ENCODE measurements around the gene UTP4. TPM values are rescaled to one million over a fixed set of nuclear protein-coding genes. Genes with fewer than 3 reads are reported as not detected.

UTP4 gene
- total RNA-seq, 2 experiments from 2014 or later = 21.1 to 67.3 TPM

GRCh38 chr16:69201291-69201690 lies 68.8 kb downstream of the UTP4 start:
- intact Hi-C loops (cut with micrococcal nuclease; ENCODE audit: unreplicated experiment) = no loop called here

GRCh38 chr16:69201787-69202186 lies 69.3 kb downstream of the UTP4 start:
- BruUV-seq (replicated peaks) = no TSS peak
- no peak overlapping the region for H3K4me2 ChIP-seq (ENCODE audit: low read length)
- POLR2A ChIA-PET = no interaction called here

More at GRCh38 chr16:69201291-69201690, 68.8 kb downstream of the UTP4 start:
- Histone ChIP-seq H3K79me2 (ENCODE audit: insufficient read depth, low read depth, low read length) (peaks cover 17% of the 10 kb centered on the region), H3K36me3 (ENCODE audit: insufficient read depth, low read length) (peaks cover 2% of the 10 kb centered on the region; the same call in 1 of the 2 replicates), H3K9me3 (ENCODE audit: low read length) (no peaks in the 10 kb centered on the region), H3K4me3 (ENCODE audit: low read depth, low read length, poor library complexity, severe bottlenecking) (no peak overlapping the region), H2AFZ (ENCODE audit: low read length) (no peak overlapping the region), H3K4me1 (ENCODE audit: insufficient read depth, low read length, poor library complexity, severe bottlenecking) (no peaks in the 10 kb centered on the region), H4K20me1 (ENCODE audit: insufficient read depth, low read length) (0 out of 2 replicates have a peak, but pooled peaks cover 3% of the 10 kb centered on the region), H3K4me2 (ENCODE audit: low read length) (no peak overlapping the region), H3K9me2 (ENCODE audit: insufficient read depth, low read length) (no peaks in the 10 kb centered on the region), H3K27ac (ENCODE audit: low read depth, low read length, poor library complexity, severe bottlenecking) (no peak overlapping the region)
- CTCF ChIA-PET (ENCODE audit: unreplicated experiment) = no interaction called here
- no TSS peak for BruUV-seq (replicated peaks)
- DNase-seq (ENCODE audit: low spot score) = no peak
- TF ChIP-seq CTCF (conservative IDR thresholded peaks at IDR 0.05; ENCODE audit: low read length) (no peak), EZH2phosphoT487 (IDR thresholded peaks at IDR 0.05; ENCODE audit: borderline replicate concordance, low read depth, low read length) (no peak)
- POLR2A ChIA-PET = no interaction called here

More at GRCh38 chr16:69201787-69202186, 69.3 kb downstream of the UTP4 start:
- H3K9me3 ChIP-seq (ENCODE audit: low read length) = no peaks in the 10 kb centered on the region
- H3K4me3 ChIP-seq (ENCODE audit: low read depth, low read length, poor library complexity, severe bottlenecking) = no peak overlapping the region
- no peaks in the 10 kb centered on the region for H3K9me2 ChIP-seq (ENCODE audit: insufficient read depth, low read length)
- H4K20me1 ChIP-seq (ENCODE audit: insufficient read depth, low read length) = 0 out of 2 replicates have a peak, but pooled peaks cover 1% of the 10 kb centered on the region
- DNase-seq (ENCODE audit: low spot score) = no peak
- peaks cover 15% of the 10 kb centered on the region for H3K79me2 ChIP-seq (ENCODE audit: insufficient read depth, low read depth, low read length)
- TF ChIP-seq EZH2phosphoT487 (IDR thresholded peaks at IDR 0.05; ENCODE audit: borderline replicate concordance, low read depth, low read length) = no peak
- TF ChIP-seq CTCF (conservative IDR thresholded peaks at IDR 0.05; ENCODE audit: low read length) = no peak
- CTCF ChIA-PET (ENCODE audit: unreplicated experiment) = no interaction called here
- intact Hi-C loops (cut with micrococcal nuclease; ENCODE audit: unreplicated experiment) = no loop called here
- H3K36me3 ChIP-seq (ENCODE audit: insufficient read depth, low read length) = peaks cover 2% of the 10 kb centered on the region; the same call in 1 of the 2 replicates
- no peak overlapping the region for H2AFZ ChIP-seq (ENCODE audit: low read length)
- no peak overlapping the region for H3K27ac ChIP-seq (ENCODE audit: low read depth, low read length, poor library complexity, severe bottlenecking)
- H3K4me1 ChIP-seq (ENCODE audit: insufficient read depth, low read length, poor library complexity, severe bottlenecking) = no peaks in the 10 kb centered on the region

All from OCI-LY7 (cell line).